ENCODE measurements around the gene IRF8.
"Not testable (repeated sequence)": the region's sequence is repeated elsewhere in the genome, so short reads cannot be mapped to it uniquely, and the experiment has no call there.

The IRF8 gene

GRCh38 chr16:85897382-85897781 is 1.6 kb upstream of the IRF8 start:
- peaks cover 33% of the 10 kb centered on the region for H3K36me3 Mint-ChIP-seq (ENCODE audit: low read depth)
- H3K9me3 Mint-ChIP-seq, result no peaks in the 10 kb centered on the region
- DNase-seq, result no peak
- peak overlapping the region; percentile 94 for H3K27ac Mint-ChIP-seq
- peaks cover 44% of the 10 kb centered on the region for H3K4me1 Mint-ChIP-seq (ENCODE audit: low read depth)
- peak overlapping the region; percentile 91 for H3K4me3 Mint-ChIP-seq
- H3K27me3 Mint-ChIP-seq, result peaks cover 4% of the 10 kb centered on the region

GRCh38 chr16:85899444-85899843 is 482 bp downstream of the IRF8 start:
- H3K27me3 Mint-ChIP-seq, result peaks cover 4% of the 10 kb centered on the region
- no peaks in the 10 kb centered on the region for H3K9me3 Mint-ChIP-seq
- peak overlapping the region; percentile 91 for H3K4me3 Mint-ChIP-seq
- peaks cover 53% of the 10 kb centered on the region for H3K36me3 Mint-ChIP-seq (ENCODE audit: low read depth)
- H3K27ac Mint-ChIP-seq, result peak overlapping the region; percentile 94
- H3K4me1 Mint-ChIP-seq (ENCODE audit: low read depth), result peaks cover 65% of the 10 kb centered on the region
- peak; percentile 28 for DNase-seq

- Mint-ChIP-seq H3K36me3 (ENCODE audit: low read depth) (peaks cover 61% of the 10 kb centered on the region), H3K27me3 (peaks cover 4% of the 10 kb centered on the region), H3K4me3 (peak overlapping the region; percentile 91), H3K27ac (peak overlapping the region; percentile 94), H3K4me1 (ENCODE audit: low read depth) (peaks cover 72% of the 10 kb centered on the region), H3K9me3 (no peaks in the 10 kb centered on the region)
- peak; percentile 39 for DNase-seq
Observed at GRCh38 chr16:85900027-85900792, 1.2 kb downstream of the IRF8 start.

GRCh38 chr16:85901110-85901509 is 2.1 kb downstream of the IRF8 start:
- Mint-ChIP-seq H3K27ac (peak overlapping the region; percentile 94), H3K9me3 (no peaks in the 10 kb centered on the region), H3K27me3 (peaks cover 4% of the 10 kb centered on the region), H3K4me3 (peak overlapping the region; percentile 91), H3K36me3 (ENCODE audit: low read depth) (peaks cover 70% of the 10 kb centered on the region), H3K4me1 (ENCODE audit: low read depth) (peaks cover 81% of the 10 kb centered on the region)
- no peak for DNase-seq

GRCh38 chr16:85901773-85902365 is 2.9 kb downstream of the IRF8 start:
- peaks cover 77% of the 10 kb centered on the region for H3K36me3 Mint-ChIP-seq (ENCODE audit: low read depth)
- peaks cover 4% of the 10 kb centered on the region for H3K27me3 Mint-ChIP-seq
- H3K4me3 Mint-ChIP-seq, result peak overlapping the region; percentile 91
- H3K9me3 Mint-ChIP-seq, result no peaks in the 10 kb centered on the region
- DNase-seq, result peak; percentile 26
- peak overlapping the region; percentile 94 for H3K27ac Mint-ChIP-seq
- peaks cover 85% of the 10 kb centered on the region for H3K4me1 Mint-ChIP-seq (ENCODE audit: low read depth)

- no peaks in the 10 kb centered on the region for H3K9me3 Mint-ChIP-seq
- peak overlapping the region; percentile 94 for H3K27ac Mint-ChIP-seq
- peaks cover 82% of the 10 kb centered on the region for H3K36me3 Mint-ChIP-seq (ENCODE audit: low read depth)
- peak overlapping the region; percentile 91 for H3K4me3 Mint-ChIP-seq
- peak; percentile 68 for DNase-seq
- peaks cover 4% of the 10 kb centered on the region for H3K27me3 Mint-ChIP-seq
- H3K4me1 Mint-ChIP-seq (ENCODE audit: low read depth), result peaks cover 82% of the 10 kb centered on the region
Observed at GRCh38 chr16:85902366-85903155, 3.6 kb downstream of the IRF8 start.

GRCh38 chr16:85903559-85903958 is 4.6 kb downstream of the IRF8 start:
- Mint-ChIP-seq H3K36me3 (ENCODE audit: low read depth) (peaks cover 92% of the 10 kb centered on the region), H3K4me1 (ENCODE audit: low read depth) (peaks cover 82% of the 10 kb centered on the region), H3K27me3 (no peaks in the 10 kb centered on the region)

GRCh38 chr16:85905110-85906095 is 6.4 kb downstream of the IRF8 start:
- Mint-ChIP-seq H3K4me1 (ENCODE audit: low read depth) (peaks cover 88% of the 10 kb centered on the region), H3K9me3 (no peaks in the 10 kb centered on the region), H3K4me3 (peak overlapping the region; percentile 91), H3K27me3 (no peaks in the 10 kb centered on the region), H3K27ac (peak overlapping the region; percentile 67), H3K36me3 (ENCODE audit: low read depth) (peaks cover 97% of the 10 kb centered on the region)
- DNase-seq, result peak; percentile 24

More at GRCh38 chr16:85903559-85903958, 4.6 kb downstream of the IRF8 start:
- H3K9me3 Mint-ChIP-seq, result no peaks in the 10 kb centered on the region
- no peak for DNase-seq
- H3K4me3 Mint-ChIP-seq, result peak overlapping the region; percentile 91
- H3K27ac Mint-ChIP-seq, result peak overlapping the region; percentile 94

GRCh38 chr16:85906349-85906748 is 7.4 kb downstream of the IRF8 start:
- peak overlapping the region; percentile 13 for H3K4me3 Mint-ChIP-seq
- H3K27ac Mint-ChIP-seq, result peak overlapping the region; percentile 62
- peak; percentile 30 for DNase-seq
- H3K36me3 Mint-ChIP-seq (ENCODE audit: low read depth), result peaks cover 97% of the 10 kb centered on the region
- no peaks in the 10 kb centered on the region for H3K9me3 Mint-ChIP-seq
- H3K27me3 Mint-ChIP-seq, result no peaks in the 10 kb centered on the region
- H3K4me1 Mint-ChIP-seq (ENCODE audit: low read depth), result peaks cover 86% of the 10 kb centered on the region

GRCh38 chr16:85907231-85907630 is 8.3 kb downstream of the IRF8 start:
- Mint-ChIP-seq H3K36me3 (ENCODE audit: low read depth) (peaks cover 97% of the 10 kb centered on the region), H3K27ac (peak overlapping the region; percentile 44), H3K4me1 (ENCODE audit: low read depth) (peaks cover 80% of the 10 kb centered on the region)
- H3K4me3 Mint-ChIP-seq, DNase-seq, H3K27me3 Mint-ChIP-seq, H3K9me3 Mint-ChIP-seq: not testable (repeated sequence)

- peaks cover 97% of the 10 kb centered on the region for H3K36me3 Mint-ChIP-seq (ENCODE audit: low read depth)
- peaks cover 75% of the 10 kb centered on the region for H3K4me1 Mint-ChIP-seq (ENCODE audit: low read depth)
- no peaks in the 10 kb centered on the region for H3K9me3 Mint-ChIP-seq
- no peak overlapping the region for H3K4me3 Mint-ChIP-seq
- peak; percentile 26 for DNase-seq
- no peaks in the 10 kb centered on the region for H3K27me3 Mint-ChIP-seq
- peak overlapping the region; percentile 79 for H3K27ac Mint-ChIP-seq
Observed at GRCh38 chr16:85908444-85908843, 9.5 kb downstream of the IRF8 start.

GRCh38 chr16:85908889-85909589 is 10.1 kb downstream of the IRF8 start:
- Mint-ChIP-seq H3K4me1 (ENCODE audit: low read depth) (peaks cover 72% of the 10 kb centered on the region), H3K4me3 (no peak overlapping the region), H3K9me3 (no peaks in the 10 kb centered on the region), H3K27me3 (no peaks in the 10 kb centered on the region), H3K36me3 (ENCODE audit: low read depth) (peaks cover 97% of the 10 kb centered on the region), H3K27ac (peak overlapping the region; percentile 39)
- peak; percentile 20 for DNase-seq

All from activated T-cell treated with anti-CD3 and anti-CD28 coated beads, Interleukin-2, amount 50 U/mL, for 24 hours (primary cell).